ENCODE data around the gene KIN. TPM values are rescaled to one million over a fixed set of nuclear protein-coding genes. Genes with fewer than 3 reads are reported as not detected.

The KIN gene
- total RNA-seq, 2 donors from 2014 or later = 7.3 to 11.0 TPM

DNA sequence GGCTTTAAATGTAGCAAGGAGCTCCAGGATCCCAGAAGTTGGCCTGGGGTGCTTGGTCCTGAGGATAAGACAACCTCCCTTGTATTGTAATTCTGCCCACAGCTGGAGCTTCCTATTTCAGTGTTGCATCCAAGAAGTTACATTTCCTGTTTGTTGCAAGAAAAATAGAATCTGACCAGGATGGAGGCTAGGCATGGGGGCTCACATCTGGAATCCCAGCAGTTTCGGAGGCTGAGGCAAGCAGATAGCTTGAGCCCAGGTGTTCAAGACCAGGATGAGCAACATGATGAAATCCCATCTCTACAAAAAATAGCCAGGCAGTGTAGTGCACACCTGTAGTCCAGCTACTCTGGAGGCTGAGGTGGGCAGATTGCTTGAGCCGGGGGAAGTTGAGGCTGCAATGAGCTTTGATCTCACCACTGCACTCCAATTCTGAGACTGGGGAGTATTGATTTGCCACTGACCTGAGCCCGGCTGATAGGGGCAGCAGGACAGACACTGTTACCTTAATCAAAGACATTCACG lies 85.4 kb downstream of the KIN start:
- intact Hi-C loops (cut with DNase I) = no loop called here
- no peak for ATAC-seq
- no peak for DNase-seq

DNA sequence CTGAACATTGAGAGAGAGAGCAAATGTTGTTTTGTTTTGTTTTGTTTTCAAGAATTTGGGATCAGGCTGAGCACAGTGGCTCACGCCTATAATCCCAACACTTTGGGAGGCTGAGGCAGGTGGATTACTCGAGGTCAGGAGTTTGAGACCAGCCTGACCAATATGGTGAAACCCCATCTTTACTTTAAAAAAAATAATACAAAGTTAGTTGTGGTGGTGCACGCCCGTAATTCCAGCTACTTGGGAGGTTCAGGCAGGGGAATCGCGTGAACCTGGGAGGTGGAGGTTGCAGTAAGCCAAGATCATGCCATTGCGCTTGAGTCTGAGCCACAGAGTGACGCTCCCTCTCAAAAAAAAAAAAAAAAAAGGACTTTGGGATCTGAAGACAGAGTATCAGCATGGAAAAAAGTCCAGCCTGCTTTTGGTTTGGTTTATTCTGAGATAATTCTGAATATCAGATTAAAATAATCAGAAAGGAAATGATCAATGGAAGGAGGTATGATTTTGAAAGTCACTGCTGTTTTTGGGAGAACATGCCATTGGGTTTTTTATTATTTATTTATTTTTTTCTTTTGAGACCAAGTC lies 86.5 kb downstream of the KIN start:
- intact Hi-C loops (cut with DNase I) = no loop called here
- ATAC-seq (no peak), DNase-seq (no peak)

Other genes starting within 250 kb of the KIN start
- gene ITIH5, start 121.0 kb downstream of the KIN start, total RNA-seq = 10 to 100 TPM; 20.4 to 22.1 TPM
- not detected for gene ITIH2, start 84.7 kb downstream of the KIN start, total RNA-seq
- 100 to 1,000 TPM; 454 to 516 TPM for gene ATP5F1C, start 184 bp upstream of the KIN start, total RNA-seq
- gene TAF3, start 30.5 kb upstream of the KIN start, total RNA-seq = 1 to 10 TPM; 8.0 to 9.3 TPM